Suppressor macrophage treated with lipopolysaccharide for 1 hour (primary cell): ENCODE measurements around the gene PXMP4.

Source experiments
- DNase-seq, 3 donors: peaks; one replicate each; pipeline ENCODE4 v3.0.0-alpha.2; 2020 to 2022

The PXMP4 gene

DNA sequence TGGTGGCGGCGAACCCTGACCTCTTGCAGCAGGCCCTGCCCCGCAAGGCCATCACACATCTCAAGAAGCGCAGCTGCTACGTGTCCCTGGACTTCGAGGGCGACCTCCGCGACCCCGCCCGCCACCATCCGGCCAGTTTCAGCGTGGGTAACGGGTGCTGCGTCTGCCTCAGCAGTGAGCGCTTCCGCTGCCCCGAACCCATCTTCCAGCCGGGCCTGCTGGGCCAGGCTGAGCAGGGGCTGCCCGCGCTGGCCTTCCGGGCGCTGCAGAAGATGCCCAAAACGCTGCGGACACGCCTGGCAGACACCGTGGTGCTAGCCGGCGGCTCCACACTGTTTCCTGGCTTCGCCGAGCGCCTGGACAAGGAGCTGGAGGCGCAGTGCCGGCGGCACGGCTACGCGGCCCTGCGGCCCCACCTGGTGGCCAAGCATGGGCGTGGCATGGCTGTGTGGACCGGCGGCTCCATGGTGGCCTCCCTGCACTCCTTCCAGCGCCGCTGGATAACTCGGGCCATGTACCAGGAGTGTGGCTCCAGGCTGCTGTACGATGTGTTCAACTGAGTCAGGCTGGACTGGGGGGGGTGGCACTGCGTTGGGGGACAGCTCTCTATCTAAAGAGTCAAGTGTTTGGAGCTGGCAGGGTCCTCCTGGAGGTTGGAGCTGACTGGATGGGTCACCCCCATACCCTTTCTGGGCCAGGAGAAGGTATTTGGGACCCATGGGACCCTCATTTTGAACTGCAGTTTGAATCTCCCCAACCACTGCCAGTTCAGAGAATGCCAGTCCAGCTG is 52.2 kb downstream of the PXMP4 start:
- peak; percentile 73 to 92 (median 80) for DNase-seq

- peak; percentile 24 to 60 (median 31) for DNase-seq
Measured at GRCh38 chr20:33667245-33667675, 52.9 kb downstream of the PXMP4 start.

DNA sequence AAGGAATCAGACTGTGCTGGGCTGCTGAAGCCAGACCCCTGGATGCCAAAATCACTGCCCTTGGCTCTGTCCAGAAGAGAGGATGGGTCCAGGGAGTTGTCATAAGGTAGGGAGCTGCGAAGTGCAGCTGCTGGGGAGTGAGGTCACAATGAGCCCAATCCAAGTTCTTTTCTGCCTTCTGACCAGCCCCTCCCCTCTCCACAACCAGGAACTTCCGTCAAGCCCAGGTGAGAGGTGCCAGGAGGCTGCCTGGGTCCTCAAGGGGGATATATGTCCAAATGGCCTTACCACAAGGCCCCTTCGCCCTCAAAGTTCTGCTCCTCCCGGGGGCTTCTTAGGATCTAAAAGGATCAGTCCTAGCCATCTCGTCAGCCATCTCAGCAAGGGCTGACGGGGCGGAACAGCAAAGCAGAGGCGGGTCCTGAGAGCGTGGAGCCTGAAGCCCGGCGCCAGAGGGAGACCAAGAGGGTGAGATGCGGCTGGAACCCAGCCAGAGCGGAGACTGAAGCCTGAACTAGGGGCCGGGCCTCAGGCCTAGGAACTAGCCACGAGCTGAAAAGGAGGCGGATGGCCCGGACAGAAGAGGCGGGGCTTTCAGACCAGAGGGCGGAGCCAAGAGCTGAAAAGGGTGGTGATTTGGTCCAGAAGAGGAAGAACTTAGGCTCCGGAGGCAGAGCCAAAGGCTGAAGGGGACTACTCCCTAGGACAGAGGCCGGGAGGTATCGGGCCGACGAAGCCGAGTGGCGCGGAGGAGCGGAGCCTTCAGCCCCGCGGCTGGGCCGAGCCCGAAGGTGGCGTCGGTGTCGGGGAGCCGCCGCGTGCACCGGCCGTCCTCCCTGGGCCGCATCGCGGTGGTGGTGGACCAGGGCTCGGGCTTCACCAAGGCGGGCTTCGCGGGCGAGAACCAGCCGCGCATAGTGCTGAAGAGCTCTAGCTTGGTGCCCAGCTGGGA is 53.5 kb downstream of the PXMP4 start, which contains the start of gene ACTL10:
TSS of gene ACTL10 (plus strand) at position 651 of the 952 bp plus-strand sequence. CDS start 555 bp downstream, outside the sequence.
- DNase-seq: peak; percentile 98

DNA sequence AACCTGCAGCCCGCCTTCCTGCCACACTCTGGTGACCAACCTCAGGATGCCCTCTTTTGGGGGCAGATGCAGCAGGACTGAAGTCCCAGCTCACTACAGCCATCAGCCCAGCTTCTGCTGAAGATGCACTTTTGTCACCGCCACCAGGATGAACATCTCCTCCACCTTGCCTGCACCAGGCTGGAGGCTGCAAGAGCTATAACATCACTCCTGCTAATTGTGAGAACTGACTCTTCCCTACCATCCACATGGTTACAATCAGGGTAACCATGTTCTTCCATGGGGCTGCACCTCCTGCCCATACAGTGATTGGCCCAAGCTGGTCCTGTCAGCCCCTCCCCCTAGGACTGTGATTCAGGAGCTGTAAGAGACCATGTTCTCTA is 55.4 kb downstream of the PXMP4 start:
- DNase-seq: no peak

DNA sequence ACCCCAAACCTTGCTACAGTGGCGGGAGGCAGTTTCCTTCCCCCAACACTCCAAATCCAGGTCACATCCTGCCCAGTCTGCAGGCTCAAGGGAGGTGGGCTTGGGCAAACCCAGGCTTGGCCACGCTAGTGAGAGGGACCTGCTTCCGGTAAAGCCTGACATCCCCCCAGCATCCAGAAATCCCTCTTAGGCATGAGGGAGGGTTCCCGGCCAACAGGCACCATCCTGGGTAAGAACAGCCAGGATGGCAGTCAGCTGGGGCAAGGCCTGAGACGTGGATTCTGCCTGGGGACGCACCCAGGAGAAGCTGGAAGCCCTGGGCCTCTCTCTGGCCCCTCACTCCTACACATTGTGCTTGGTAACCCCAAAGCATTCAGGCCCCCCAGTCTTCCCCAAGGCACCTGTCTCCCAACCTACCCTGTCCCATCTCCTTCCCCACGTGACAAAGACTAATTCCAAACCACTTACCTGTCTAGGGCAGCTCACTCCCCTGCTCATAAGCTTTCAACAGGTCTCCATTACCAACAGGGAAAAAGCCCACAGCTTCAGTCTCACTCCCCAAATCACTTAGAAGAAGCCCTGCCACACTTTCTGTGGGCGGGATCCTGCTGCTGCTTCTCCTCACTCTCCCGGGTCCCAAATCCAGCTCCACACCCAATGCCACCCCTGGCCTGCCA is 55.9 kb downstream of the PXMP4 start:
- DNase-seq: no peak

DNA sequence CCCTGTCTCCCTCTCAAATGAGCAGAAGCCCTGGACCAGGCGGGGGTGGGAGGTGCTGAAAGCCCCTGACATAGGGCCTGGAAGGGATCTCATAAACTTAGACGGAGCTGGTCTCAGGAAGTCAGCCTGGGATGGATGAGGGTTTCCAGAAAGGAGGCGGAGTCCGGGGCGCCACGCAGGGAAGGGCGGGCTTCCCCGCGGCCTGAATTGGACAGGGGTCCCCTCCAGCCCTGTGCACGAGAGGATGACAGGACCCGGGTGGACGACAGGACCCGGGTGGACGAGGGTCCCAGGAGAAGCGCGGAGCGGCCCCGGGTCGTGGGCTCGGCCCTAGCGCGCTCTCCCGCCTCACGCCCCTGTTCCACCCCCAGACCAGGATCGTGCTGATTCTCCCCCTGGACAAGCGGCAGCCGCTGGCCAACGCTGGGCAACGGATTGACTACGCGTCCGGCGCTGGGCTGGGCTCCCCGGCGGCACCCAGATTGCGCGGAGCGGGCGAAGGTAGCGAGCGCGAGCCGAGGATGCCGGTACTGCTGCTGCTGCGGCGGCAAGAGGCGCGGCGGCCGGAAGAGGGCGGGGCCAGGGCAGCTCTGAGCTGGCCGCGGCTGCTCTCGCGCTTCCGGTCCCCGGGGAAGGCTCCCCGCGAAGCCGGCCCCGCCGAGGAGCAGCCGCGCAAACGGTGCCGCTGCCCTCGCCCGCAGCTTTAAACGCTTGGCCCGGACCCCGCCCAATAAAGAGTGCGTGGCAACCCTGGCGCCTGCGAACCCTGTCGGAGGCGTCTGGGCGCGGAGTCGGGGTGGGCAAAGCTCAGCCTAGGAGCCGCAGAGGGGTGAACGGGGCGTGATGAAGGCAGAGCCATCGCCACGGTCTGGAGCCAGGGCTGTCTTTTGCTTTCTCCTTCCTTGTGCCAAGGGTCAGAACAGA is 56.7 kb downstream of the PXMP4 start:
- DNase-seq: peak; percentile 81 to 93 (median 87)

- no peak for DNase-seq
Measured at GRCh38 chr20:33662172-33662571, 57.9 kb downstream of the PXMP4 start, which contains the start of gene C20orf144. C20orf144 (plus strand) TSS chr20:33662327; CDS start chr20:33662346, 19 bp downstream.

- DNase-seq: no peak
Measured at GRCh38 chr20:33660685-33661058, 59.4 kb downstream of the PXMP4 start.

DNA sequence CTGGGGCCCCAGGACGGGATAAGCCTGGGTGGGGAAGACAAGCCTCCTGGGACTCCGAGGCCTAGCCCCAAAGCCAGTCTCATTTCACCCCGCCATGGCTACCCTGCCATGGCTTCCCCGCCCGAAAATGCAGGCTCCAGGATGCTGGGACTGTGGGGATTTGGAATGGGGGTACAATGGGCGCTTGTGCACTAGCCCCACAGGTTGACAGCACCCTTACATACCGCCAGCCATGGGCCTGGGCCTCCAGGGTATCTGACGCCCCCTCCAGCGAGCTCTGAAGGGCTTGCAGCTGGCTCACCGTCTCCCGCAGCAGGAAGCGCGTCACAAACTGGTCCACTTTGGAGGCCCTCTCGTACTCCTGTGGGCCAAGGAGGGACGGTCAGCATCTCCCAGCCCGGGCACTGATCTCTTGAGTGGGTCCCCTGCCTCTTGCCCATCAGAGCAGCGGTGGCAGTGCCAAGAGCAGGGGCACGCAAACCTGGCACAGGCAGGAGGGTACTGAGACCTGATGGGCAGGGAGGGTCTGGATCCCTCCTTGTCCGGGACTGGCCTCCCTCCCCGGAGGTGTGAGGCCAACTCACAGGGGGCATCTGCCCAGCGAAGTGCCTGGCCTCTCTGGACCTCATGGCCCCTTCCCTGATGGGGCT is 60.0 kb downstream of the PXMP4 start:
- no peak for DNase-seq

DNA sequence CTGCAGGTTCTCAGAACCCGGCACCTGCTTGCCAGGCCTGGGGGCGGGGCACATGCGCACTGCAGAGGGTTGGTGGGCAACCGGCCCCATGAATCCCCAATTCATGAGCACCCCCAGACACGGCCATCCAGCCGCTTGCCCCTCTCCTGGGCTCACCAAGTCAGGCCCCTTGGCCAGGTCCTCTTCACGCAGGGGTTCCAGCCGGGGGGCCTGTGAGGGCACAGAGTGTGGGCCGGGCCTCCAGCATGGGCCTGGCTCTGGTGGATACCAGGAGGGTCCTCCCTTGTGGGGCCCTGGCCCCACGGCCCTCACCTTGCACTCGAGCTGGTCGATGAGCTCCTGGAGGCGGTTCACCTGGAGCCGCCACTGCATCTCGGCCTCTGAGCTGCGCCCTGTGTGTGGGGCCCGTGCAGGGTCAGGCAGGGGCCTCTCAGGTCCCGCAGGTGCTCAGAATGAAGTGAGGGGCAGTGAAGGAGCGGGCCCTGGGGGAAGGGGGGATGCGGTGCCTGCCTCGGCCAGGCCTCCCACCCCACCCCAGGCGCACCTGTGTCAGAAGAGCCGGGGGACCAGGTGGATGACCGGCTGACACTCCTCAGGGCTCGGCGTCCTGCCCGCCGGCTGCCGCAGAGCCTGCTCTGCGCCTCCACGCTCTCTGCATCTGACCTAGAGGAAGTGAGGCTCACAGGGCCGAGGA is 60.6 kb downstream of the PXMP4 start:
- DNase-seq: no peak

DNA sequence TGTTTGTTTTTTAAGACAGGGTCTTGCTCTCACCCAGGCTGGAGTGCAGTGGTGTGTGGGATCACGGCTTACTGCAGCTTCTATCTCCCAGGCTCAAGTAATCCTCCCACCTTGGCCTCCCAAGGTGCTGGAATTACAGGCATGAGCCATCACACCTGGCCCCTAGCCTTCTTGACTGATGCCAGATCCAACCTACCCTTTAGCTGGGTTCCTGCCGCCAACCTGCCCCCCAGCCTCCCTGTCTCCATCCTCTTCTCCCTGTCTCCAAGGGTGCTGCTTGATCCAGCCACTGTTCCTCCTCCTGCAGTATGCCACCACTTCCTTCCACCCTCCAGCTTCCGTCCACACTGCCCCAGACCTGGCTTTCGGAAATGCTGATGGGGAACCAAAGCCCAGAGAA is 61.2 kb downstream of the PXMP4 start:
- no peak for DNase-seq

DNA sequence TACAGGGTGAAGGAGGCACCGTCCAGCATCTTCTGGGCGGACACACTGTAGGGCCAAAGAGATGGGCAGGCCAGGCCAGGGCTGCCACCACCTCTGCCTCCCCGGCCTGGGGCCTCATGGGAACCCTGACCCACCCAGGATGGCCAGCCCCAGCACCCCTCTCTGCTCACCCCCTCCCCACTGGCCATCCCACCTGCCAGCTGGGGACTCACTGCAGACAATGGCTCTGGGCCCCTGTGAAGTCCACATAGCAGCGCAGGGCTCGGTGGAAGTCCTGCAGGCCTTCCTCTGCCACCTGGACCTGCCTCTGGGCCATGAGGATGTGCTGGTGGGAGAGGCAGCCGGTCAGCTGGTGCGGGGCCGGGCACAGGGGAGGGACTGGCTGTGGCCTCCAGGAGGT is 61.6 kb downstream of the PXMP4 start:
- DNase-seq: no peak

- DNase-seq: no peak
Measured at GRCh38 chr20:33657704-33658095, 62.4 kb downstream of the PXMP4 start.

DNA sequence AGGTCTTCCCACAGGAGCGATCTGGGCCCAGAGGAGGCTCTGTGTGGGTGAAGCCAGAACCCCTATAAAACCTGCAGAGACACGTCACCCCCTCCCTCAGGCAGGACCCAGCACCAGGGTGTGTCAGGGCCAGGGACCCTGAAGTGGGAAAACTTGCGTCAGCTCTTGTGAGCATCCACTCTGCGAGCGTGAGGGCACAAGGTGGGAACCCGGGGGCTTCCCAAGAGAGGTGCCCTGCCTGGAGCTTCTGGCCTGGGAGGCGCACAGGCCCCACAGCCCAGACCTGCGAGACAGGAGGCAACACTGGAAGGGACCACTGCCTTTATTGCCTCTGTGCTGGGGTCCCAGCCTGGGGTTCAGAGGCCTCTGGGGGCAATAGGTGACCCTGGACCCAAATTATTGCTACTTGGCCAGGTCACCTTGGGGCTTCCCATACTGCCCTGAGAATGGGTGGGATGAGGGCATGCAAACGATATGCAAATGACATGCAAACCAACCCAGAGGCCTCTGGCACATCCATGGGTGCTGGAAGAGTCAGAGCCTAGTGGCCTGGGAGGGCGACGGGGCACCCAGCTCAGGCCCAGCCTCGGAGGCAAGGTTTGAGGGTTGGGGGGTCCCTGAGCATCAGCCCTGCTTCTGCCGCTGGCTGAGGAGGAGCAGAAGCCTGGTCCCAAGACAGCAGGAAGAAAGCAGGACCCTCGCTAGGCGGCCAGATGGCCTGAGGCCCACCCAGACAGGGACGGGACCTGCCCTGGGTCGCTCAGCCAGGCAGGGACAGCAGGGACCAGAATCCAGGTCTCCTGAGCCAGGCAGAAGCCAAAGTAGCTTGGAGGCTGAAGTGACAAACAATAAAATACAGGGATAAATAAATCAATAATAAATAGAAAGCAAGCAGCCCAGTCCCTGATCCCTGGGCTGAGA is 63.1 kb downstream of the PXMP4 start:
- DNase-seq: no peak

DNA sequence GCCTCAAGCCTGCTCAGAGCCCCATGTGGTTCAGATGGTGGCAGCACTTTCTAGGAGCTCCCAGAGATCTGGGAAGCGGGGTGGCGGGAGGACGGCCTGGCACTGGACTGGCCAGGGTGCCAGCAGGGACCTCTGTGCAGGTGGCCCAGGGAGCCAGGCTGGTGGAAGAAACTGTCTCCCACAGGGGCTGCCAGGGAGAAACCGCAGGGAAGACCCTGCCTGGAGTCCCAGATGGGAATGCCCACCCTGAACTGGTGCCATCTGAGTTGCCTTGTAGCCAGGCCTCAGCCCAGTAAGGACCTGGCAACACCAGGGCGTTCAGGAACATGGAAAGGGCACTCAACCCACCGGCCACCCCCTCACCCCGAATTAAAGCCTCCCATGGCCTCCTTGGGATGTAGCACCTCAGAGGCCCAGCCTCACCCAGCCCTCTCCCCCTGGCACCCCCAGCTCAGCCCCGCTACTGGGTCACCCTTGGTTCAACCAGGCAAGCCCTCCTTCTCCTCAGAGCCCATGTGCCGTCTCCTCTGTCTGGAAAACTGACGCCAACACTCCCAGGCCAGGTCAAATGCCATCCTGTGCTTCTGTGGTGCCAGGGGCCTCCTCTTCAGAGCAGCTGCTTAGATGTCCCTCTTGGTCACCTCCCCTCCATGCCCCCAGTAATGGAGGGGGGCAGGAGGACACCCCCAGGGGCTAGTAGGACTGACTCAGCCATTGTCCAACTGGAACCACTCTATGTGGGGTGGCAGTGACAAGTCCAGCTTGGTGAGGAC is 63.9 kb downstream of the PXMP4 start:
- no peak for DNase-seq

- no peak for DNase-seq
Measured at GRCh38 chr20:33655164-33655563, 64.9 kb downstream of the PXMP4 start.

- DNase-seq: no peak
Measured at GRCh38 chr20:33654680-33655161, 65.4 kb downstream of the PXMP4 start.

DNA sequence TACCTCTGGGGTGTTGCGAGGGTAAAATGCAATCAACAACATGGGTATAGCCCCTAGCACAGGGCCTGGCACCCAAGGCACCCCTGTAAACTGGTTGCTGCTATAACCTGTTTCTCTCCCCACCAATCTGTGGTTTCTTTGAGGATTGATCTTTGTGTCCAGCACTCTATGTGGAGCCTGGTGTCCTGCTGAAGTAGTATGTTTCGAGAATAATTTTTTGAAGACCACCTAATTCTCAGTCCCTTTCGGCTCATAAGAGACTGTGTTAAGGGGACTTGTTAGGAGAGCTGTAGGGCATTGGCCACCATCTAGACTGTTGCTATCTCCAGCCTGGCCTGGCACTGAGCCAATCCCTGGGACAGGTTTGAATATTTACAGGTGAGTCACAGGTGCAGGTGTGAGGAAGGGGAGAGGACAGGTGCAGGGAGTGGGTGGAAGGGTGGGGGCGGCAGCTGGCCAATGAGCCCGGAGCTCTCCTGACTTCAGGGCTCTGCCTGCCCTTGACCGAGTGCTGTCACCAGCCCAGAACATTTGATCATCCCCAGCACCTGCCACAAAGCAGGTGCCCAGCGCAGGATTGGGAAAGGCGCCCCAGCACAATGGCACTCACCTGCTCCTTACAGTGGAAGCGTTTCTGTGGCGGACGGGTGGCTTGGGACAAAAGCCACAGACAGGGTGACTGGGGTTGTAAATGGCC is 66.1 kb downstream of the PXMP4 start:
- DNase-seq: no peak
